Mucosa of descending colon (tissue), 3 donors: Measurements from ENCODE around the gene SEC11A. TPM values are rescaled to one million over a fixed set of nuclear protein-coding genes. Genes with fewer than 3 reads are reported as not detected.

ENCODE experiments used
- ATAC-seq: fragments of 200-7000 bp; cut with Tn5 transposase; one replicate; pipeline ENCODE4 v1.9.1; 2020; ENCODE audit warnings: mild to moderate bottlenecking, moderate library complexity
- DNase-seq, 3 donors: peaks; one replicate each; pipeline ENCODE4 v3.0.0-alpha.2; 2020
- H3K36me3 ChIP-seq: fragments of 200-600 bp; one replicate; pipeline ENCODE4 v1.8.0; 2021; ENCODE audit warnings: low read depth, mild to moderate bottlenecking
- H3K4me1 ChIP-seq: fragments of 200-600 bp; one replicate; pipeline ENCODE4 v1.8.0; 2021; ENCODE audit warnings: low read depth, mild to moderate bottlenecking
- H3K4me3 ChIP-seq: fragments of 200-600 bp; one replicate; pipeline ENCODE4 v1.8.0; 2021; ENCODE audit warnings: mild to moderate bottlenecking
- H3K9me3 ChIP-seq: fragments of 200-600 bp; one replicate; pipeline ENCODE4 v1.8.0; 2021; ENCODE audit warnings: mild to moderate bottlenecking
- CTCF ChIP-seq: fragments of 200-600 bp; IDR thresholded peaks from one replicate; pipeline ENCODE4 v1.8.0; 2022; ENCODE audit warnings: antibody characterized with exemption, mild to moderate bottlenecking
- intact Hi-C, 2 donors: fragments of 100-400 bp; cut with DNase I in 1 of 2; cut with micrococcal nuclease in 1 of 2; formaldehyde crosslinking; loops; one replicate each; pipeline versions ENCODE4 v1.11.0 to v1.11.1; 2022; cut with DNase I, micrococcal nuclease
- total RNA-seq, 3 donors: library from RNA; stranded (reverse); fragmentation: NEBNext Ultra II Directional in 2 of 3; extraction: Animal tissue kit (Norgen Biotek cat#: 25700) in 2 of 3; gene quantifications; one replicate each; pipeline versions ENCODE4 v1.2.1 to v1.2.4, GENCODE V29; 2021 to 2023
- donor health status: DM: no; HTN: no; CAD: no; lungs with moderate emphysema.
- donor health status: DM: no; HTN: no; CAD: no.
- donor health status: DM: no; HTN: yes; CAD: no.

Gene SEC11A
- total RNA-seq, 3 donors from 2014 or later = 112 to 143 (median 119) TPM

- no peak for TF ChIP-seq CTCF
- H3K4me1 ChIP-seq = peaks cover 19% of the 10 kb centered on the region
- DNase-seq = peak in 1 of 3 donors; percentile 16
- peaks cover 4% of the 10 kb centered on the region for H3K36me3 ChIP-seq
- H3K4me3 ChIP-seq = peak overlapping the region; percentile 30
- no peak for ATAC-seq
- intact Hi-C loops = no loop called here
- H3K9me3 ChIP-seq = no peaks in the 10 kb centered on the region
These were observed 84.2 kb downstream of the SEC11A start for GRCh38 chr15:84631706-84632272.

GRCh38 chr15:84629033-84629432, 86.9 kb downstream of the SEC11A start:
- Histone ChIP-seq H3K4me1 (peaks cover 15% of the 10 kb centered on the region), H3K36me3 (peaks cover 4% of the 10 kb centered on the region), H3K9me3 (no peaks in the 10 kb centered on the region), H3K4me3 (no peak overlapping the region)
- no peak for ATAC-seq
- intact Hi-C loops = no loop called here
- no peak for TF ChIP-seq CTCF
- DNase-seq = no peak

- Histone ChIP-seq H3K36me3 (no peaks in the 10 kb centered on the region), H3K4me1 (no peaks in the 10 kb centered on the region), H3K4me3 (no peak overlapping the region), H3K9me3 (peaks cover 22% of the 10 kb centered on the region)
- ATAC-seq = no peak
- DNase-seq = no peak
- intact Hi-C loops = no loop called here
- no peak for TF ChIP-seq CTCF
These were observed 90.8 kb downstream of the SEC11A start for GRCh38 chr15:84625123-84625522.

- Histone ChIP-seq H3K36me3 (no peaks in the 10 kb centered on the region), H3K9me3 (peaks cover 24% of the 10 kb centered on the region), H3K4me3 (no peak overlapping the region), H3K4me1 (no peaks in the 10 kb centered on the region)
- DNase-seq = no peak
- no peak for TF ChIP-seq CTCF
- no peak for ATAC-seq
- intact Hi-C loops = no loop called here
These were observed 91.6 kb downstream of the SEC11A start for GRCh38 chr15:84624359-84624758.

GRCh38 chr15:84621358-84621979, 94.5 kb downstream of the SEC11A start:
- Histone ChIP-seq H3K9me3 (peaks cover 24% of the 10 kb centered on the region), H3K4me1 (no peaks in the 10 kb centered on the region), H3K36me3 (no peaks in the 10 kb centered on the region), H3K4me3 (no peak overlapping the region)
- no peak for TF ChIP-seq CTCF
- ATAC-seq (no peak), DNase-seq (no peak)
- intact Hi-C loops = no loop called here
